Measurements from ENCODE around the gene PLGRKT. TPM values are rescaled to one million over a fixed set of nuclear protein-coding genes. Genes with fewer than 3 reads are reported as not detected.

PLGRKT gene
- total RNA-seq, 2 experiments from 2014 or later, result 48.9 to 51.4 TPM

- H3K36me3 Mint-ChIP-seq (ENCODE audit: low read depth), result peaks cover 4% of the 10 kb centered on the region
- no peak overlapping the region for H3K4me3 Mint-ChIP-seq
- CTCF ChIA-PET, result no interaction called here
- no peak for DNase-seq
- no peak overlapping the region for H3K27ac Mint-ChIP-seq
- no peaks in the 10 kb centered on the region for H3K9me3 Mint-ChIP-seq
- intact Hi-C loops (cut with micrococcal nuclease), result no loop called here
- no peaks in the 10 kb centered on the region for H3K27me3 Mint-ChIP-seq (ENCODE audit: low read depth)
- peaks cover 17% of the 10 kb centered on the region for H3K4me1 Mint-ChIP-seq (ENCODE audit: low read depth)
Measured at GRCh38 chr9:5392285-5392684, 45.4 kb downstream of the PLGRKT start.

GRCh38 chr9:5389109-5389732, 48.5 kb downstream of the PLGRKT start:
- no peak overlapping the region for H3K27ac Mint-ChIP-seq
- CTCF ChIA-PET, result interaction anchor here (0.7 kb wide), 1 partner anchor 231 kb away, joined by 3 read pairs; no protein-coding TSS in a partner anchor
- peak; percentile 54 for DNase-seq
- H3K4me1 Mint-ChIP-seq (ENCODE audit: low read depth), result peaks cover 16% of the 10 kb centered on the region
- intact Hi-C loops (cut with micrococcal nuclease), result no loop called here
- H3K27me3 Mint-ChIP-seq (ENCODE audit: low read depth), result no peaks in the 10 kb centered on the region
- peaks cover 7% of the 10 kb centered on the region for H3K36me3 Mint-ChIP-seq (ENCODE audit: low read depth)
- no peaks in the 10 kb centered on the region for H3K9me3 Mint-ChIP-seq
- H3K4me3 Mint-ChIP-seq, result no peak overlapping the region

- Mint-ChIP-seq H3K27ac (no peak overlapping the region), H3K27me3 (ENCODE audit: low read depth) (no peaks in the 10 kb centered on the region), H3K9me3 (no peaks in the 10 kb centered on the region), H3K4me1 (ENCODE audit: low read depth) (peaks cover 16% of the 10 kb centered on the region), H3K36me3 (ENCODE audit: low read depth) (peaks cover 9% of the 10 kb centered on the region), H3K4me3 (no peak overlapping the region)
- CTCF ChIA-PET, result no interaction called here
- intact Hi-C loops (cut with micrococcal nuclease), result no loop called here
- no peak for DNase-seq
Measured at GRCh38 chr9:5388026-5388819, 49.5 kb downstream of the PLGRKT start.

GRCh38 chr9:5384436-5384835, 53.3 kb downstream of the PLGRKT start:
- intact Hi-C loops (cut with micrococcal nuclease), result no loop called here
- Mint-ChIP-seq H3K4me1 (ENCODE audit: low read depth) (peaks cover 12% of the 10 kb centered on the region), H3K36me3 (ENCODE audit: low read depth) (peaks cover 26% of the 10 kb centered on the region), H3K27me3 (ENCODE audit: low read depth) (no peaks in the 10 kb centered on the region), H3K9me3 (no peaks in the 10 kb centered on the region), H3K27ac (no peak overlapping the region), H3K4me3 (no peak overlapping the region)
- CTCF ChIA-PET, result no interaction called here
- DNase-seq, result no peak

- H3K4me1 Mint-ChIP-seq (ENCODE audit: low read depth), result peaks cover 6% of the 10 kb centered on the region
- H3K27me3 Mint-ChIP-seq (ENCODE audit: low read depth), result no peaks in the 10 kb centered on the region
- DNase-seq, result no peak
- intact Hi-C loops (cut with micrococcal nuclease), result no loop called here
- no peak overlapping the region for H3K4me3 Mint-ChIP-seq
- peaks cover 26% of the 10 kb centered on the region for H3K36me3 Mint-ChIP-seq (ENCODE audit: low read depth)
- no peak overlapping the region for H3K27ac Mint-ChIP-seq
- H3K9me3 Mint-ChIP-seq, result no peaks in the 10 kb centered on the region
- CTCF ChIA-PET, result interaction anchor here (0.6 kb wide), 1 partner anchor 31 kb away, joined by 3 read pairs; no protein-coding TSS in a partner anchor
Measured at GRCh38 chr9:5382479-5382878, 55.2 kb downstream of the PLGRKT start.

- intact Hi-C loops (cut with micrococcal nuclease), result loop anchor here (1.0 kb wide), 3 partner anchors 12 to 61 kb away; partner anchors contain the start of gene PLGRKT
- Mint-ChIP-seq H3K36me3 (ENCODE audit: low read depth) (peaks cover 17% of the 10 kb centered on the region), H3K4me3 (no peak overlapping the region), H3K27me3 (ENCODE audit: low read depth) (no peaks in the 10 kb centered on the region), H3K27ac (peak overlapping the region; percentile 51), H3K4me1 (ENCODE audit: low read depth) (peaks cover 31% of the 10 kb centered on the region), H3K9me3 (no peaks in the 10 kb centered on the region)
- no peak for DNase-seq
- CTCF ChIA-PET, result no interaction called here
Measured at GRCh38 chr9:5375790-5376477, 61.8 kb downstream of the PLGRKT start.

GRCh38 chr9:5375091-5375490, 62.6 kb downstream of the PLGRKT start:
- peak; percentile 74 for DNase-seq
- intact Hi-C loops (cut with micrococcal nuclease), result loop anchor here (1.0 kb wide), 3 partner anchors 11 to 62 kb away; partner anchors contain the start of gene PLGRKT
- no peaks in the 10 kb centered on the region for H3K9me3 Mint-ChIP-seq
- CTCF ChIA-PET, result interaction anchor here (0.9 kb wide), 1 partner anchor 16 kb away, joined by 3 read pairs; no protein-coding TSS in a partner anchor
- H3K36me3 Mint-ChIP-seq (ENCODE audit: low read depth), result peaks cover 13% of the 10 kb centered on the region
- peaks cover 31% of the 10 kb centered on the region for H3K4me1 Mint-ChIP-seq (ENCODE audit: low read depth)
- peak overlapping the region; percentile 1 for H3K4me3 Mint-ChIP-seq
- no peaks in the 10 kb centered on the region for H3K27me3 Mint-ChIP-seq (ENCODE audit: low read depth)
- no peak overlapping the region for H3K27ac Mint-ChIP-seq

- CTCF ChIA-PET, result interaction anchor here (1.1 kb wide), 1 partner anchor 15 kb away, joined by 3 read pairs; no protein-coding TSS in a partner anchor
- Mint-ChIP-seq H3K27me3 (ENCODE audit: low read depth) (no peaks in the 10 kb centered on the region), H3K27ac (peak overlapping the region; percentile 35), H3K36me3 (ENCODE audit: low read depth) (peaks cover 20% of the 10 kb centered on the region), H3K9me3 (peaks cover 11% of the 10 kb centered on the region), H3K4me1 (ENCODE audit: low read depth) (peaks cover 25% of the 10 kb centered on the region), H3K4me3 (no peak overlapping the region)
- intact Hi-C loops (cut with micrococcal nuclease), result loop anchor here (1.0 to 5.0 kb wide), 9 partner anchors 11 to 572 kb away; partner anchors contain the start of genes JAK2, PDCD1LG2, PLGRKT and RCL1
- peak; percentile 22 for DNase-seq
Measured at GRCh38 chr9:5364294-5365024, 73.3 kb downstream of the PLGRKT start.

- Mint-ChIP-seq H3K27me3 (ENCODE audit: low read depth) (no peaks in the 10 kb centered on the region), H3K4me1 (ENCODE audit: low read depth) (peaks cover 23% of the 10 kb centered on the region), H3K36me3 (ENCODE audit: low read depth) (peaks cover 19% of the 10 kb centered on the region), H3K9me3 (no peaks in the 10 kb centered on the region), H3K27ac (no peak overlapping the region), H3K4me3 (no peak overlapping the region)
- intact Hi-C loops (cut with micrococcal nuclease), result loop anchor here (5.0 kb wide), 1 partner anchor 374 kb away; the partner anchor contains the start of gene JAK2
- CTCF ChIA-PET, result no interaction called here
- no peak for DNase-seq
Measured at GRCh38 chr9:5361326-5362010, 76.3 kb downstream of the PLGRKT start.

GRCh38 chr9:5360341-5360740, 77.4 kb downstream of the PLGRKT start:
- peaks cover 21% of the 10 kb centered on the region for H3K4me1 Mint-ChIP-seq (ENCODE audit: low read depth)
- no peak for DNase-seq
- peaks cover 17% of the 10 kb centered on the region for H3K36me3 Mint-ChIP-seq (ENCODE audit: low read depth)
- intact Hi-C loops (cut with micrococcal nuclease), result loop anchor here (5.0 kb wide), 1 partner anchor 373 kb away; the partner anchor contains the start of gene JAK2
- H3K4me3 Mint-ChIP-seq, result no peak overlapping the region
- H3K9me3 Mint-ChIP-seq, result no peaks in the 10 kb centered on the region
- no peak overlapping the region for H3K27ac Mint-ChIP-seq
- H3K27me3 Mint-ChIP-seq (ENCODE audit: low read depth), result no peaks in the 10 kb centered on the region
- CTCF ChIA-PET, result no interaction called here

- no peak overlapping the region for H3K4me3 Mint-ChIP-seq
- no peak for DNase-seq
- peaks cover 17% of the 10 kb centered on the region for H3K4me1 Mint-ChIP-seq (ENCODE audit: low read depth)
- CTCF ChIA-PET, result no interaction called here
- no peaks in the 10 kb centered on the region for H3K9me3 Mint-ChIP-seq
- H3K27ac Mint-ChIP-seq, result no peak overlapping the region
- H3K36me3 Mint-ChIP-seq (ENCODE audit: low read depth), result peaks cover 13% of the 10 kb centered on the region
- intact Hi-C loops (cut with micrococcal nuclease), result no loop called here
- no peaks in the 10 kb centered on the region for H3K27me3 Mint-ChIP-seq (ENCODE audit: low read depth)
Measured at GRCh38 chr9:5357431-5358105, 80.2 kb downstream of the PLGRKT start.

Measured in activated naive CD4-positive, alpha-beta T cell treated with anti-CD3 and anti-CD28 coated beads for 36 hours (primary cell).